ENCODE measurements around the gene CSRP2.

The CSRP2 gene

DNA sequence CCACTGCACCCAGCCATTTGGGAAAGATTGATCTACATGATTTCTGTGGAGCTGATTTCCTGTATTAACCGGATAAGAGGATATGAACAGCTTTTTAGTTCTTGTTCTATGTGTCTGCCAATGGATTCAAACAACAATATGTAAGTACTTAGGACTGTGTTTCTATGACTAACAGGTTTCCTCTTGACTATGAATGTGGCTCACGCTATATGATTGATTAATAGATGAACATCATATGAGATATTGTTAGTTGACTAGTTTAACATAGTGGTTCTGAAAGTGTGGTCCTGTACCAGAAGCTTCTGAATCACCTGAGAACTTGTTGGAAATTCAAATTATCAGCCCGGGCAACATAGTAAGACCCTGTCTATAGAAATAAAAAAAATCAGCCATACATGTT is 12.8 kb upstream of the CSRP2 start:
- no peak overlapping the region for H3K4me3 ChIP-seq (ENCODE audit: control insufficient read depth, low read depth, low read length)
- no peak for TF ChIP-seq CTCF (conservative IDR thresholded peaks at IDR 0.05; ENCODE audit: control insufficient read depth, insufficient read depth, low read depth, low read length)
- no peak for DNase-seq (ENCODE audit: low read depth)

DNA sequence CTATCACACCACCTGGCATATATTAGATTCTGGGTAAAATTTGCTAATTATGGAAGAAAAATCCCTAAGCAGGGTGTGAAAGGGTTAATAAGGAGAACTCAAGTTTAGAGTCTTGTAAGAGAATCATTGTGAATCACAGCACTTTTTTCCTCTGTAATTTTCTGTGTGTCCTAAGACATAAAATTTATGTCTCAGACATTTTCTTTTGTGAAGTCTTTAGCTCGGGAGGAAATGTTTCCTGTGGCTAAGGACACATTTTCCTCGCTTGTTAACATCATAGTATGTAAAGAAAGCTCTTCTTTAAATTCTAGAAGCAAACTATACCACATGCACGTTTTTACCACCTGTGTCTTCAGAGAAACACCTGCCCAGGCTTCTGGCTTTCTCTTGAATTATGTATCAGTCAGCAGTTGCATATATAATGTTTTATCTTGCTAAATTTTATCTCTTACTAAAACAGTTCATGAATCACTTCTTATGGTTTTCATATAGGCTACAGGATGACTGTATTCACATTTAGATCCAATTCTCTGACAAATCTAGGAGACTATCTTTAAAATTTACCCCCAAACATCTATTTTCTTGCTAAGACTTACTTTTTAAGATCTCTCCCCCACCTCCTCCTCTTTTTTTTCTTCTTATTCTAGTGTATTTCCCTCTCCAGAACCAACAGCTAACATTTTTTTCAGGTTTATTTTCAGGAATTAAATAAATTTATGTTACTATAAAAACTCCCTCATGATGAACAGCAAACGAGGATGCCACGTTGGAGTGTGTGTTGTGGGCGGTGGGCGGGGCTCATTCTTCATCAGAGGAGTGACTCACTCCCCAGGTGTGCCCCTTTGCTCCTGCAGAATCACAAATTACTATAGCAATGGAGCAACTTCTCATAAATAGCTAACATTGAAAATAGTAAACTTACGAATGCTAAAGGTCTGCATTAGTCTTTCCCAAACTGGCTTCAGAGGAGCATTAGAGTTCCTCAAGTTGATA is 11.6 kb upstream of the CSRP2 start:
- H3K4me3 ChIP-seq (ENCODE audit: control insufficient read depth, low read depth, low read length) = no peak overlapping the region
- DNase-seq (ENCODE audit: low read depth) = peak; percentile 10
- TF ChIP-seq CTCF (conservative IDR thresholded peaks at IDR 0.05; ENCODE audit: control insufficient read depth, insufficient read depth, low read depth, low read length) = no peak

DNA sequence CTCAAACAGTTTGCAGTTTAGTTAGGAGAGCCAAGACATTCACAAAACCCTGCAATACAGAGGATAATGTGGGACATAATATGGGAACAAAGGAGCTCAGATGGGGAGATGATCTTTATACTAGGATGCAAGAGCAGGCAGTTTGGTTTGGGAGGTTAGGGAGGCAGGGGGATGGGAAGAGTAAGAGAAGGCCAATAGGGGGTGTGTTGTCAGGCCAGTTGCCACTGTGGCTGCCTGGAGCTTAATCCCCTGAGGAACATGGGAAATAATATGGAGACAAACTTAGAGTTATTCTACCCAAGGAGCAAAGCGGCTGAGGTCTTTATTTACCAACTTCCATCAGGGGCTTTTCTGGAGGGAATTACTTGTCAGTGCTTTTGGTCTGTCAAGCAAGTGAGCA is 10.0 kb upstream of the CSRP2 start:
- TF ChIP-seq CTCF (conservative IDR thresholded peaks at IDR 0.05; ENCODE audit: control insufficient read depth, insufficient read depth, low read depth, low read length) = no peak
- no peak overlapping the region for H3K4me3 ChIP-seq (ENCODE audit: control insufficient read depth, low read depth, low read length)
- no peak for DNase-seq (ENCODE audit: low read depth)

GRCh38 chr12:76883811-76884210 is 5.0 kb upstream of the CSRP2 start:
- peak; percentile 78 for DNase-seq (ENCODE audit: low read depth)
- no peak for TF ChIP-seq CTCF (conservative IDR thresholded peaks at IDR 0.05; ENCODE audit: control insufficient read depth, insufficient read depth, low read depth, low read length)
- H3K4me3 ChIP-seq (ENCODE audit: control insufficient read depth, low read depth, low read length) = no peak overlapping the region

GRCh38 chr12:76883151-76883550 is 4.3 kb upstream of the CSRP2 start:
- no peak for TF ChIP-seq CTCF (conservative IDR thresholded peaks at IDR 0.05; ENCODE audit: control insufficient read depth, insufficient read depth, low read depth, low read length)
- peak; percentile 30 for DNase-seq (ENCODE audit: low read depth)
- H3K4me3 ChIP-seq (ENCODE audit: control insufficient read depth, low read depth, low read length) = no peak overlapping the region

GRCh38 chr12:76882367-76882766 is 3.5 kb upstream of the CSRP2 start:
- no peak for TF ChIP-seq CTCF (conservative IDR thresholded peaks at IDR 0.05; ENCODE audit: control insufficient read depth, insufficient read depth, low read depth, low read length)
- H3K4me3 ChIP-seq (ENCODE audit: control insufficient read depth, low read depth, low read length) = no peak overlapping the region
- no peak for DNase-seq (ENCODE audit: low read depth)

Measured in fibroblast of mammary gland (primary cell).